Keratinocyte (primary cell): ENCODE results near the gene HOXB9. TPM values are rescaled to one million over a fixed set of nuclear protein-coding genes. Genes with fewer than 3 reads are reported as not detected.

Experiments used
- DNase-seq: peaks from one replicate; pipeline ENCODE4 v3.0.0-alpha.2; 2011; ENCODE audit warnings: low read depth, missing footprints, low spot score
- FAIRE-seq: peaks from 2 replicates; lab custom pipeline; 2011; peaks lifted over from hg19 to GRCh38; lab: Jason Lieb, UNC
- H2AFZ ChIP-seq: 2 replicates; pipeline ENCODE4 v1.6.0; 2012; ENCODE audit warnings: low read length, control low read depth, inconsistent platforms; ENCODE audit not compliant: control insufficient read depth
- H3K27ac ChIP-seq: 2 replicates; pipeline ENCODE4 v1.5.1; 2011; ENCODE audit warnings: low read length; ENCODE audit not compliant: control insufficient read depth, insufficient read depth
- H3K27me3 ChIP-seq: 3 replicates; pipeline ENCODE4 v1.6.0; 2011; ENCODE audit warnings: low read length; ENCODE audit not compliant: control insufficient read depth, insufficient read depth; ENCODE audit errors: extremely low read depth
- H3K36me3 ChIP-seq, 2 experiments: 2 replicates in 1 of 2; 3 replicates in 1 of 2; pipeline ENCODE4 v1.5.1; 2011; ENCODE audit warnings: low read length in 2 of 2, mild to moderate bottlenecking in 1 of 2; ENCODE audit not compliant: control insufficient read depth in 2 of 2, insufficient read depth in 2 of 2; ENCODE audit errors: extremely low read depth in 1 of 2
- H3K4me1 ChIP-seq: 3 replicates; pipeline ENCODE4 v1.5.1; 2011; ENCODE audit warnings: low read length; ENCODE audit not compliant: control insufficient read depth, insufficient read depth; ENCODE audit errors: extremely low read depth
- H3K4me2 ChIP-seq: 3 replicates; pipeline ENCODE4 v1.6.0; 2011; ENCODE audit warnings: low read depth, low read length; ENCODE audit not compliant: control insufficient read depth, insufficient read depth; ENCODE audit errors: extremely low read depth
- H3K4me3 ChIP-seq, 3 experiments: fragments of 200-600 bp in 1 of 3; sonication (generic) in 1 of 3; 2 replicates in 2 of 3; 3 replicates in 1 of 3; pipeline ENCODE4 v1.5.1; 2011 to 2016; ENCODE audit warnings: low read length in 3 of 3, mild to moderate bottlenecking in 3 of 3, control low read depth in 2 of 3, inconsistent platforms in 1 of 3, low read depth in 1 of 3, mixed read lengths in 1 of 3, mixed run types in 1 of 3, moderate library complexity in 1 of 3; ENCODE audit not compliant: control insufficient read depth in 2 of 3, insufficient read depth in 2 of 3; ENCODE audit errors: extremely low read depth in 1 of 3
- H3K79me2 ChIP-seq: 2 replicates; pipeline ENCODE4 v1.6.0; 2012; ENCODE audit warnings: low read length; ENCODE audit not compliant: control insufficient read depth, insufficient read depth
- H3K9ac ChIP-seq: 3 replicates; pipeline ENCODE4 v1.6.0; 2011; ENCODE audit warnings: low read length; ENCODE audit not compliant: control insufficient read depth, insufficient read depth; ENCODE audit errors: extremely low read depth
- H3K9me1 ChIP-seq: 3 replicates; pipeline ENCODE4 v1.6.0; 2011; ENCODE audit warnings: low read length; ENCODE audit not compliant: control insufficient read depth, insufficient read depth; ENCODE audit errors: extremely low read depth
- H3K9me3 ChIP-seq: 2 replicates; pipeline ENCODE4 v1.5.1; 2012; ENCODE audit warnings: low read depth, low read length; ENCODE audit not compliant: control insufficient read depth
- H4K20me1 ChIP-seq: 3 replicates; pipeline ENCODE4 v1.6.0; 2011; ENCODE audit warnings: low read length; ENCODE audit not compliant: control insufficient read depth, insufficient read depth; ENCODE audit errors: extremely low read depth
- EZH2 ChIP-seq: IDR thresholded peaks from one replicate; pipeline ENCODE4 v1.6.1; 2012; ENCODE audit warnings: inconsistent platforms, mild to moderate bottlenecking, low read length, moderate library complexity
- dilution Hi-C: fragments of 300-500 bp; cut with MboI; formaldehyde crosslinking; loops from one replicate; pipeline ENCODE4 v1.7.0; 2020; ENCODE audit warnings: low sequenced_read_pairs; ENCODE audit not compliant: extremely low pct_ligation_motif_present
- polyA plus RNA-seq, 5 experiments: library from polyadenylated mRNA; depleted of rRNA in 3 of 5; stranded (reverse) in 3 of 5; stranded (forward) in 1 of 5; unstranded in 1 of 5; fragments of >200 nt; gene quantifications; 1 replicate in 1 of 5; 2 replicates in 3 of 5; 3 replicates in 1 of 5; pipeline versions ENCODE4 v1.2.1 to v1.2.3, GENCODE V29; 2011 to 2012; ENCODE audit warnings: missing spikeins in 2 of 5, low read depth in 1 of 5, low replicate concordance in 1 of 5
- TF ChIP-seq, protein P1 (sequence below), 3 experiments: IDR thresholded peaks in 1 of 3; conservative IDR thresholded peaks in 1 of 3; optimal IDR thresholded peaks in 1 of 3; 2 replicates in 2 of 3; 3 replicates in 1 of 3; pipeline versions ENCODE3 to v1.5.1; 2011; ENCODE audit warnings: low read length in 3 of 3, mild to moderate bottlenecking in 3 of 3, moderate library complexity in 2 of 3, control low read depth in 1 of 3, inconsistent platforms in 1 of 3; ENCODE audit not compliant: insufficient read depth in 2 of 3; ENCODE audit errors: extremely low read depth in 1 of 3

The HOXB9 gene
- polyA plus RNA-seq, 1 donor (not counting 4 experiments of a cell fraction or from before 2014, with no cell fraction given) = 0.03 TPM

DNA sequence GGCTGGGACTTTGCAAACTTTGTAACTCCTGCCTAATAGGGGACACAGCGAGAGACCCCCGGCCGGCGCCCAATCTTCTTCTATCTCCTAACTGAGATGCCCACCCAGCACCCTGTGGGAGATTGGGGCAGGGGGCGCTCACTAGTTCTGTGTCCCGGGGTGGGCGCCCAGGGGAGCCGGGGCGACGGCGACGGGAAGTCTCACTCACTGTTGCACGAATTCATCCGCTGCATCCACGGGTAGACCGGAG is 28.7 kb downstream of the HOXB9 start:
- H3K9me3 ChIP-seq = no peaks in the 10 kb centered on the region
- dilution Hi-C loops = no loop called here
- peak overlapping the region; percentile 82 for H2AFZ ChIP-seq
- no peak for FAIRE-seq
- H3K4me3 ChIP-seq = peak overlapping the region; percentile 46 to 71 (median 62)
- no peak overlapping the region for H3K27ac ChIP-seq
- H3K4me1 ChIP-seq = peaks cover 17% of the 10 kb centered on the region
- TF ChIP-seq EZH2 = no peak
- TF ChIP-seq, protein P1, sequence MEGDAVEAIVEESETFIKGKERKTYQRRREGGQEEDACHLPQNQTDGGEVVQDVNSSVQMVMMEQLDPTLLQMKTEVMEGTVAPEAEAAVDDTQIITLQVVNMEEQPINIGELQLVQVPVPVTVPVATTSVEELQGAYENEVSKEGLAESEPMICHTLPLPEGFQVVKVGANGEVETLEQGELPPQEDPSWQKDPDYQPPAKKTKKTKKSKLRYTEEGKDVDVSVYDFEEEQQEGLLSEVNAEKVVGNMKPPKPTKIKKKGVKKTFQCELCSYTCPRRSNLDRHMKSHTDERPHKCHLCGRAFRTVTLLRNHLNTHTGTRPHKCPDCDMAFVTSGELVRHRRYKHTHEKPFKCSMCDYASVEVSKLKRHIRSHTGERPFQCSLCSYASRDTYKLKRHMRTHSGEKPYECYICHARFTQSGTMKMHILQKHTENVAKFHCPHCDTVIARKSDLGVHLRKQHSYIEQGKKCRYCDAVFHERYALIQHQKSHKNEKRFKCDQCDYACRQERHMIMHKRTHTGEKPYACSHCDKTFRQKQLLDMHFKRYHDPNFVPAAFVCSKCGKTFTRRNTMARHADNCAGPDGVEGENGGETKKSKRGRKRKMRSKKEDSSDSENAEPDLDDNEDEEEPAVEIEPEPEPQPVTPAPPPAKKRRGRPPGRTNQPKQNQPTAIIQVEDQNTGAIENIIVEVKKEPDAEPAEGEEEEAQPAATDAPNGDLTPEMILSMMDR (optimal IDR thresholded peaks at IDR 0.05 in 1 of 3, IDR thresholded peaks at IDR 0.05 in 1 of 3, conservative IDR thresholded peaks at IDR 0.05 in 1 of 3; ENCODE audit: extremely low read depth in 1 of 3, insufficient read depth in 2 of 3, low read length in 3 of 3) = no peak
- no peak overlapping the region for H3K9ac ChIP-seq
- no peak for DNase-seq
- H3K79me2 ChIP-seq = no peaks in the 10 kb centered on the region
- H3K27me3 ChIP-seq = peaks cover 93% of the 10 kb centered on the region
- peaks cover 0 to 4% of the 10 kb centered on the region in 2 experiments for H3K36me3 ChIP-seq
- no peaks in the 10 kb centered on the region for H3K9me1 ChIP-seq
- H4K20me1 ChIP-seq = no peaks in the 10 kb centered on the region
- peak overlapping the region; percentile 82 for H3K4me2 ChIP-seq

DNA sequence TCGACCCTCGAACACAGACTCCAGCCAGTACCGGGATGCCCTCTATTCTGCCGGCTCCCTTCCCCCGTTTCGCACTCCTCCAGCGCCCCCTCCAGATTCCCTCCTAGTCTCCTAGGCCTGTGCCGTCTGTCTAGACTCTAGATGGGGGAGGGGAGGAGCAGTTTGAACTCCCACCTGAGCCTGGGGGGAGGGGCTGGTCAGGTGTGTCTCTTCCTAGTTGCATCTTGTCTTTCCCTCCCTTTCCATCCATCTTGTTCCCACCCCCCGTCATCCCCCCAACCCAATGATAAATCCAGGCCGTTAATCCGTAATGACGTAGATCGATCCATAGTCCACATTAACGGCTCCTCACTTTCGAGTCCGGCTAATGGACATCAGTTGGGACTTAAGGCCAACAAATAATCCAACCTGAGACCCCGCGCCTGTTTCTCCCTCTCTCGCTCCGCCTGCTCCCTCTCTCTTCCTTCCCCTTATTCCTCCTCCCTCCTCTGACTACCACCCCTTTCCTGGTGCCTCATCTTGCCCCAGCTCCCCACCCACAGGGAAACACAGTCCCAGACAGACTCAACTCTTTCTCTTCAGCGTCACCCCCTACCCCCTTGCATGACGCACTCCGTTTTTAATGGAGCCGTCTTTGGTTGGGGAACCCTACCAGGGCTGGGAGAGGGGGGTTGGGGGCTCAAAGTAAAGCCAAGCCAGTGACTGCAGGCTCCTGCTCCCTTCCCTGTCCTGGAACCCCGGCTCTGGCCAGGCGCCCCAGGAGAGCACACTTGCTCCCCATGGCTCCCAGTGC is 29.2 kb downstream of the HOXB9 start:
- no peak for DNase-seq
- Histone ChIP-seq H3K9me1 (no peaks in the 10 kb centered on the region), H3K4me2 (peak overlapping the region; percentile 82), H3K27ac (no peak overlapping the region), H3K36me3 (peaks cover 0 to 4% of the 10 kb centered on the region in 2 experiments), H4K20me1 (no peaks in the 10 kb centered on the region), H2AFZ (no peak overlapping the region), H3K4me1 (peaks cover 17% of the 10 kb centered on the region), H3K79me2 (no peaks in the 10 kb centered on the region), H3K4me3 (peak overlapping the region; percentile 46 to 71 (median 62)), H3K9ac (no peak overlapping the region), H3K27me3 (peaks cover 93% of the 10 kb centered on the region), H3K9me3 (no peaks in the 10 kb centered on the region)
- dilution Hi-C loops = no loop called here
- no peak for TF ChIP-seq EZH2
- TF ChIP-seq, protein P1 (optimal IDR thresholded peaks at IDR 0.05 in 1 of 3, IDR thresholded peaks at IDR 0.05 in 1 of 3, conservative IDR thresholded peaks at IDR 0.05 in 1 of 3; ENCODE audit: extremely low read depth in 1 of 3, insufficient read depth in 2 of 3, low read length in 3 of 3) = no peak
- FAIRE-seq = no peak
